Mesendoderm (in vitro differentiated cells): ENCODE results near the gene MACROD2.

Source experiments
- DNase-seq: peaks from one replicate; pipeline ENCODE4 v3.0.0; 2013
- H2AK5ac ChIP-seq: 2 replicates; pipeline ENCODE4 v1.6.1; 2013; ENCODE audit warnings: low read length, inconsistent platforms
- H2BK120ac ChIP-seq: 2 replicates; pipeline ENCODE4 v1.6.1; 2013; ENCODE audit warnings: low read depth, mild to moderate bottlenecking, low read length, moderate library complexity, mixed read lengths
- H2BK15ac ChIP-seq: replicated peaks from 2 replicates; pipeline ENCODE4 v1.6.1; 2013; ENCODE audit warnings: low read depth, mild to moderate bottlenecking, moderate library complexity
- H2BK5ac ChIP-seq: 2 replicates; pipeline ENCODE4 v1.6.1; 2013; ENCODE audit warnings: low read length, inconsistent platforms
- H3K18ac ChIP-seq: 2 replicates; pipeline ENCODE4 v1.6.1; 2013; ENCODE audit warnings: mild to moderate bottlenecking, low read length, mixed read lengths
- H3K23ac ChIP-seq: one replicate; pipeline ENCODE4 v1.6.1; 2013; ENCODE audit warnings: low read length
- H3K27ac ChIP-seq: 2 replicates; pipeline ENCODE4 v1.5.1; 2013; ENCODE audit warnings: low read depth, mild to moderate bottlenecking, inconsistent platforms, low read length, moderate library complexity
- H3K27me3 ChIP-seq: 2 replicates; pipeline ENCODE4 v1.6.1; 2013; ENCODE audit warnings: low read length, control low read depth, mild to moderate bottlenecking, inconsistent platforms; ENCODE audit not compliant: insufficient read depth, poor library complexity
- H3K36me3 ChIP-seq: 2 replicates; pipeline ENCODE4 v1.6.1; 2013; ENCODE audit warnings: low read length, inconsistent platforms; ENCODE audit not compliant: control insufficient read depth, insufficient read depth
- H3K4ac ChIP-seq: one replicate; pipeline ENCODE4 v1.6.1; 2013; ENCODE audit warnings: low read depth, mild to moderate bottlenecking, low read length, moderate library complexity
- H3K4me1 ChIP-seq: 2 replicates; pipeline ENCODE4 v1.6.1; 2013; ENCODE audit warnings: low read depth, low read length, inconsistent platforms; ENCODE audit not compliant: control insufficient read depth
- H3K4me2 ChIP-seq: 2 replicates; pipeline ENCODE4 v1.6.1; 2013; ENCODE audit warnings: low read length
- H3K4me3 ChIP-seq: 2 replicates; pipeline ENCODE4 v1.5.1; 2013; ENCODE audit warnings: mild to moderate bottlenecking, low read length
- H3K56ac ChIP-seq: one replicate; pipeline ENCODE4 v1.6.1; 2013; ENCODE audit warnings: low read length
- H3K79me1 ChIP-seq: 2 replicates; pipeline ENCODE4 v1.6.1; 2013; ENCODE audit warnings: low read length, inconsistent platforms
- H3K79me2 ChIP-seq: 2 replicates; pipeline ENCODE4 v1.6.1; 2013; ENCODE audit warnings: mild to moderate bottlenecking, low read length; ENCODE audit not compliant: control insufficient read depth, insufficient read depth
- H3K9ac ChIP-seq: 2 replicates; pipeline ENCODE4 v1.6.1; 2013; ENCODE audit warnings: low read length, inconsistent platforms
- H4K5ac ChIP-seq: one replicate; pipeline ENCODE4 v1.6.1; 2013; ENCODE audit warnings: low read length
- H4K8ac ChIP-seq: one replicate; pipeline ENCODE4 v1.6.1; 2013; ENCODE audit warnings: low read depth, mild to moderate bottlenecking, control low read depth, low read length, moderate library complexity
- WGBS: extraction: QIAGEN DNeasy Blood & Tissue Kit; methylation state at CpG from one replicate; pipeline ENCODE4 v1.1.7; 2013; ENCODE audit warnings: low lambda C conversion rate, missing lambda C conversion rate; ENCODE audit not compliant: insufficient coverage; ENCODE audit errors: extremely low coverage; 5-methylcytosine and 5-hydroxymethylcytosine counted together

The MACROD2 gene

DNA sequence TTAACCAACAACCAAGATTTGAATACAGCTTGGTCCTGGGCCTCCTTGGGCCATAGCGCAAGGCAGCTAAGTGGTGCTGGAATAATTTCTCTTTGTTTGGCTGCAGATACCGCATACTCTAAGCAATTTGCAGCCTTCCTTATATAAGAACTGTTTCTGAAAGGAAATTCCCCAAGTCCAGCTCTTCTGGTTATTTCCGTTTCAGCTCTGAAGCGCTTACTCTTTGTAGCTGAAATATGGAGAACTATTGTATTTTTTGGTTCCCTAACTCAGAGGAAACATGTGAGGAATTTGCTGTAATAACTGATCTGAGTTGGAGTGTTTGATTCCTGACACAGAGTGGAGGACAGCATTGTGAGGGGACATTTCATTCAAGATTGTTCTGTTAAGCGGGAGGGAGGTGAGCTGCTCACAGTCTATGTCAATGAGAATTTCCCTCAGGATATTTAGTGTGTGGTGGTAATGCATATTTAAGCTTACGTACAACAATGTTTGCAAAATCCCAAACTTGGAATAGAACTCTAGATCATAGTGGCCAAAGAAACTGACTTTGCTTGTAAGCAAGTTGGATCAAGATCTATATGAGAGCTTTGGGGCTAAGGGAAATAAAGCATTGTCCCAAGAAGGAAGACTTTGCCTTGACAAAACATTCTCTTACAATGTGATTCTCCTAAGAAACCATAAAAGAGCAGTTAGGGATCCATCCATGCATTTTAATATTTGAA, 918.7 kb downstream of the MACROD2 start:
- no peak overlapping the region for H3K23ac ChIP-seq
- H4K5ac ChIP-seq = no peak overlapping the region
- no peak overlapping the region for H4K8ac ChIP-seq
- no peak for DNase-seq
- H2BK120ac ChIP-seq = no peak overlapping the region
- H3K4ac ChIP-seq = no peak overlapping the region
- no peak overlapping the region for H3K4me2 ChIP-seq
- H3K18ac ChIP-seq = no peak overlapping the region
- H3K4me3 ChIP-seq = no peak overlapping the region
- H3K27ac ChIP-seq = no peak overlapping the region
- no peak overlapping the region for H3K9ac ChIP-seq
- H2AK5ac ChIP-seq = no peak overlapping the region
- H3K27me3 ChIP-seq = no peaks in the 10 kb centered on the region
- H3K56ac ChIP-seq = no peak overlapping the region
- H2BK15ac ChIP-seq = no peak overlapping the region
- no peaks in the 10 kb centered on the region for H3K79me2 ChIP-seq
- H3K4me1 ChIP-seq = no peaks in the 10 kb centered on the region
- H2BK5ac ChIP-seq = no peak overlapping the region
- H3K79me1 ChIP-seq = no peaks in the 10 kb centered on the region
- WGBS = no CpG with 5 or more reads among the region's 6 CpGs
- no peaks in the 10 kb centered on the region for H3K36me3 ChIP-seq

DNA sequence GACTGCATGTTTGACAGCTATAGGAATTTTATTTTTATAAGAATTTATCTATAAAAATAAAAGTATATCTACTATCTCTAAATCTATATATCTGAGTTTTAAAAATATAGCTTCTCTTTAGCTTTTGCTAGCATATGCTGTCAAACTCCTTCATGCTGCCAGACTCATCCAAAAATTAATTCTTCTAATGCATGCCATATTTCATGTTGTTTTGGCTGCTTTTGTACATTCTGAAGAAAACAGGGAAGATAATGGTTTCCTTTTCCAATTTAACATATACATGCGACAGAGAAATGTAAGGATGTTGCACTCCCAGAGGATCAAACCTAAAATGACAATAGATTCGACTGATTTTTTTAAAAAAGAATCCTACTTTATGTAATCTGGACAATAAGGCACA, 919.3 kb downstream of the MACROD2 start:
- H2AK5ac ChIP-seq = no peak overlapping the region
- no peaks in the 10 kb centered on the region for H3K27me3 ChIP-seq
- H3K27ac ChIP-seq = no peak overlapping the region
- H2BK5ac ChIP-seq = no peak overlapping the region
- H4K5ac ChIP-seq = no peak overlapping the region
- H3K56ac ChIP-seq = no peak overlapping the region
- H3K79me2 ChIP-seq = no peaks in the 10 kb centered on the region
- H3K36me3 ChIP-seq = no peaks in the 10 kb centered on the region
- WGBS = no CpG with 5 or more reads among the region's 2 CpGs
- H3K4me3 ChIP-seq = no peak overlapping the region
- no peaks in the 10 kb centered on the region for H3K79me1 ChIP-seq
- H3K23ac ChIP-seq = no peak overlapping the region
- peaks cover 2% of the 10 kb centered on the region for H3K4me1 ChIP-seq
- DNase-seq = no peak
- no peak overlapping the region for H3K9ac ChIP-seq
- H2BK120ac ChIP-seq = no peak overlapping the region
- no peak overlapping the region for H2BK15ac ChIP-seq
- no peak overlapping the region for H3K18ac ChIP-seq
- no peak overlapping the region for H3K4ac ChIP-seq
- no peak overlapping the region for H4K8ac ChIP-seq
- H3K4me2 ChIP-seq = no peak overlapping the region

DNA sequence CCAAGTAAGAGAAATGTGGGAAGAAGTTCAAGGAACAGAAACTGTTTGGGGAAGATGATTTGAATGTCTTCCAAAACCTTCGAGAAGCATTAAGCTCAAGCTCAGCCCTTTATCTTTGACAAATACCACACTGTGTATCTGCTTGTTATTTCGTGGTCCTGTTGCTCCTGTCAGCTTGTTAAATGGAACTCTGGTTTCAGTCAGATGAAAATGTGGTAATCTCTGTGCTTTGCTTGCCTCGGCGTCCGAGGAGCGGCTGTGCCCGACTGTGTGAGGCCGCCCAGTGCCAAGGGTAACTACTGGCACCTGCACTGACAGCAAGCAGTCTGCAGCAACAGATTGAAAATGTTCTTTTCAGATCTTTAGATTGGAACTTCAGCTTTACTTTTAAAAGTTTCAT, 920.0 kb downstream of the MACROD2 start:
- no peak overlapping the region for H3K4me2 ChIP-seq
- H3K4me3 ChIP-seq = no peak overlapping the region
- no peak overlapping the region for H2BK15ac ChIP-seq
- no peak overlapping the region for H3K23ac ChIP-seq
- no peaks in the 10 kb centered on the region for H3K36me3 ChIP-seq
- no peak overlapping the region for H3K9ac ChIP-seq
- no peaks in the 10 kb centered on the region for H3K79me1 ChIP-seq
- no peak overlapping the region for H3K27ac ChIP-seq
- no peak overlapping the region for H2BK120ac ChIP-seq
- DNase-seq = no peak
- H4K8ac ChIP-seq = no peak overlapping the region
- no peak overlapping the region for H4K5ac ChIP-seq
- H3K27me3 ChIP-seq = no peaks in the 10 kb centered on the region
- no CpG with 5 or more reads among the region's 8 CpGs for WGBS
- no peaks in the 10 kb centered on the region for H3K79me2 ChIP-seq
- peaks cover 2% of the 10 kb centered on the region for H3K4me1 ChIP-seq
- H3K4ac ChIP-seq = no peak overlapping the region
- H2BK5ac ChIP-seq = no peak overlapping the region
- no peak overlapping the region for H3K18ac ChIP-seq
- no peak overlapping the region for H3K56ac ChIP-seq
- no peak overlapping the region for H2AK5ac ChIP-seq

DNA sequence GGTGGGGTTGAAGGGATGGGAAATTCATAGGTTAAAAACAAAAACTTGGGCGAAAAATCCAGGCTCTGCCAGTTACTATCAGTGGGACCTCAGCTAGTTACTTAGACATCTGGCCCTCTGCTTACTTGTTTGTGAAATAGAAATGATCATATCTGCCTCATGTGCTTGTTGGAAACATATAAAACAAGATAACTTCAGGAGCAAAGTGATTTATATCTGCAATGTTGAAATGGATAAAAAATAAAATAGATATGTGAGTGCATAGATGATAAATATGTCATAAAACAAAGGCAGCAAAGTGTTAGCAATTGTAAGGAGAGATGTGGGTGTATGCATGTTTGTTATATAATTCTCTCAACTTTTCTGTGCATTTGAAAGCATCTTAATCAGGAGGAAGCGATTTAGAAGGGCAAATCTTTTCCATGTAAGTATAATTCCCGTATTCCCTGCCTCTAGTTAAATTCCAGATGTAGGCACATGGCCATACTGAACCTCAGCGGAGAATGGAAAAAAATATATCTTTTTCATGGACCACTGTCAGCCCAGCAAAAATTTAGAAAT, 921.1 kb downstream of the MACROD2 start:
- Histone ChIP-seq H4K5ac (no peak overlapping the region), H2BK120ac (no peak overlapping the region), H3K9ac (no peak overlapping the region), H2AK5ac (no peak overlapping the region), H3K4me2 (no peak overlapping the region), H3K27me3 (no peaks in the 10 kb centered on the region), H3K79me2 (no peaks in the 10 kb centered on the region), H2BK15ac (no peak overlapping the region), H3K56ac (no peak overlapping the region), H2BK5ac (no peak overlapping the region), H3K4me1 (peaks cover 2% of the 10 kb centered on the region), H4K8ac (no peak overlapping the region), H3K27ac (no peak overlapping the region), H3K36me3 (no peaks in the 10 kb centered on the region), H3K4me3 (no peak overlapping the region), H3K18ac (no peak overlapping the region), H3K23ac (no peak overlapping the region), H3K4ac (no peak overlapping the region), H3K79me1 (no peaks in the 10 kb centered on the region)
- no CpG with 5 or more reads among the region's 4 CpGs for WGBS
- DNase-seq = no peak

DNA sequence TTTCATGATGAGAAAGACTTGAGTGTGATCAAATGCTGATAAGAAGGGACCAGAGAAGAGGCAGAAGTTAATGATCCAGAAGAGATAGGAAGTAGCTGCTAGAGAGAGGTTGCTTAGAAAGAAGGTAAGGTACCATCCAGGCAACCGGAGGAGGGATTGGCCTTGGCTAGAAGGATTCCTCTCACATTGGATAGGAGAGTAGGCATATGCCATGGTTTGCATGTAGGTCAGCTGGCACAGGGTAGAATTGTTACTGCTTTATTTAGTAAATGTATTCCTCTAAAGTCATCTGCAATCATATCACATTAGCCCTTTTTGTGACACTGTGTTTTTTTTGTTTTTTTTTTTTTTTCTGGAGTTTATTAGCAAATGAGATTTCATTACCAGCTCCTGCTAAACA, 923.0 kb downstream of the MACROD2 start:
- Histone ChIP-seq H4K8ac (no peak overlapping the region), H2BK15ac (no peak overlapping the region), H3K4me3 (no peak overlapping the region), H3K27ac (no peak overlapping the region), H3K4me2 (no peak overlapping the region), H3K27me3 (no peaks in the 10 kb centered on the region), H3K79me2 (no peaks in the 10 kb centered on the region), H3K56ac (no peak overlapping the region), H4K5ac (no peak overlapping the region), H3K36me3 (no peaks in the 10 kb centered on the region), H3K79me1 (no peaks in the 10 kb centered on the region), H3K18ac (no peak overlapping the region), H3K9ac (no peak overlapping the region), H2AK5ac (no peak overlapping the region), H3K23ac (no peak overlapping the region), H3K4me1 (peaks cover 2% of the 10 kb centered on the region), H3K4ac (no peak overlapping the region), H2BK5ac (no peak overlapping the region), H2BK120ac (no peak overlapping the region)
- WGBS = no CpG with 5 or more reads among the region's 1 CpG
- DNase-seq = no peak

DNA sequence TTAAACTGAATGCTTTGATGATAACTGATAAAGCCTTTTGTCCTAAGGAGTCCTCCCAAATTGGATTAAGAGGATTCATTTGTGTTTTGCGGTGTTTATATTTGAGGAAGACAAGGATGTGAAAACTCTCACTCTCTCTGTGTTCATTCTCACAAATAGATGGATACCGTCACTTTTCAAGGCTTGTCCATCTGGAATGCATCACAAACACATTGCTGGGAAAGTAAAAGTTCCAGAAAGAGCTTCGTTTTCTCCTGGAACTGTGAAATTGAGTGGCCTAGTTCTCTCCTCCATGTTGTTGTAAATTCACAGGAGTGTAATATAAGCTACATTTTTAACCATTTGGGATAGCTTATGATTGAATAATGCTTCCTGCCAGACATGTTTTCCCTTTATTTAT, 923.7 kb downstream of the MACROD2 start:
- H3K4me2 ChIP-seq = no peak overlapping the region
- no peak overlapping the region for H3K23ac ChIP-seq
- H4K8ac ChIP-seq = no peak overlapping the region
- H3K18ac ChIP-seq = no peak overlapping the region
- peak overlapping the region; percentile 36 for H2BK15ac ChIP-seq
- H2AK5ac ChIP-seq = no peak overlapping the region
- no peak overlapping the region for H3K4me3 ChIP-seq
- H3K56ac ChIP-seq = no peak overlapping the region
- no peak overlapping the region for H3K4ac ChIP-seq
- DNase-seq = no peak
- H2BK120ac ChIP-seq = no peak overlapping the region
- H3K79me1 ChIP-seq = no peaks in the 10 kb centered on the region
- peaks cover 2% of the 10 kb centered on the region for H3K4me1 ChIP-seq
- WGBS = no CpG with 5 or more reads among the region's 3 CpGs
- H3K79me2 ChIP-seq = no peaks in the 10 kb centered on the region
- H3K36me3 ChIP-seq = no peaks in the 10 kb centered on the region
- no peak overlapping the region for H3K9ac ChIP-seq
- no peaks in the 10 kb centered on the region for H3K27me3 ChIP-seq
- H2BK5ac ChIP-seq = no peak overlapping the region
- H4K5ac ChIP-seq = no peak overlapping the region
- H3K27ac ChIP-seq = no peak overlapping the region
